Astrocyte (in vitro differentiated cells and primary cell): ENCODE results near the gene DACH2. TPM values are rescaled to one million over a fixed set of nuclear protein-coding genes. Genes with fewer than 3 reads are reported as not detected.
A peak's percentile ranks its signal among the peaks of the same experiment; 100 is the strongest.

Source experiments
- DNase-seq: peaks from one replicate; pipeline ENCODE4 v3.0.0-alpha.2; 2010; ENCODE audit warnings: low read depth
- FAIRE-seq: peaks from 2 replicates; lab custom pipeline; 2011; peaks lifted over from hg19 to GRCh38; lab: Jason Lieb, UNC
- H2AFZ ChIP-seq: 2 replicates; pipeline ENCODE4 v1.6.0; 2012; ENCODE audit warnings: low read depth, low read length, inconsistent platforms
- H3K27ac ChIP-seq: 2 replicates; pipeline ENCODE4 v1.5.1; 2011; ENCODE audit warnings: low read depth, low read length, inconsistent platforms
- H3K27me3 ChIP-seq: 2 replicates; pipeline ENCODE4 v1.6.0; 2011; ENCODE audit warnings: low read length, inconsistent platforms; ENCODE audit not compliant: insufficient read depth
- H3K36me3 ChIP-seq: 2 replicates; pipeline ENCODE4 v1.5.1; 2011; ENCODE audit warnings: low read length, inconsistent platforms; ENCODE audit not compliant: insufficient read depth
- H3K4me1 ChIP-seq: 2 replicates; pipeline ENCODE4 v1.5.1; 2011; ENCODE audit warnings: low read length, inconsistent platforms; ENCODE audit not compliant: insufficient read depth
- H3K4me2 ChIP-seq: 2 replicates; pipeline ENCODE4 v1.6.0; 2012; ENCODE audit warnings: low read length, inconsistent platforms
- H3K4me3 ChIP-seq: 2 replicates; pipeline ENCODE4 v1.5.1; 2011; ENCODE audit warnings: low read depth, mild to moderate bottlenecking, low read length, inconsistent platforms; ENCODE audit not compliant: insufficient read depth
- H3K79me2 ChIP-seq: 2 replicates; pipeline ENCODE4 v1.6.0; 2012; ENCODE audit warnings: mild to moderate bottlenecking, low read length, inconsistent platforms; ENCODE audit not compliant: insufficient read depth
- H3K9ac ChIP-seq: 2 replicates; pipeline ENCODE4 v1.6.0; 2012; ENCODE audit warnings: mild to moderate bottlenecking, low read length, inconsistent platforms
- H3K9me3 ChIP-seq: 2 replicates; pipeline ENCODE4 v1.5.1; 2012; ENCODE audit warnings: low read depth, mild to moderate bottlenecking, low read length, inconsistent platforms; ENCODE audit not compliant: insufficient read depth
- H4K20me1 ChIP-seq: 2 replicates; pipeline ENCODE4 v1.6.0; 2012; ENCODE audit warnings: low read length, inconsistent platforms; ENCODE audit not compliant: insufficient read depth
- H3K27ac Mint-ChIP-seq: one replicate; pipeline ENCODE4 v1.8.0; 2021; ENCODE audit warnings: mild to moderate bottlenecking, mixed read lengths; ENCODE audit not compliant: unreplicated experiment
- H3K27me3 Mint-ChIP-seq: one replicate; pipeline ENCODE4 v1.8.0; 2021; ENCODE audit warnings: low read depth, mixed read lengths; ENCODE audit not compliant: unreplicated experiment
- H3K36me3 Mint-ChIP-seq: one replicate; pipeline ENCODE4 v1.8.0; 2021; ENCODE audit warnings: low read depth, mixed read lengths; ENCODE audit not compliant: unreplicated experiment
- H3K4me1 Mint-ChIP-seq: one replicate; pipeline ENCODE4 v1.8.0; 2021; ENCODE audit warnings: low read depth, mixed read lengths; ENCODE audit not compliant: unreplicated experiment
- H3K4me3 Mint-ChIP-seq: one replicate; pipeline ENCODE4 v1.8.0; 2021; ENCODE audit warnings: mild to moderate bottlenecking, moderate library complexity, mixed read lengths; ENCODE audit not compliant: unreplicated experiment
- H3K9me3 Mint-ChIP-seq: one replicate; pipeline ENCODE4 v1.8.0; 2021; ENCODE audit warnings: mild to moderate bottlenecking, mixed read lengths; ENCODE audit not compliant: unreplicated experiment
- EZH2 ChIP-seq: IDR thresholded peaks from 2 replicates; pipeline ENCODE4 v1.6.1; 2012; ENCODE audit warnings: mild to moderate bottlenecking, low read length, inconsistent platforms; ENCODE audit not compliant: insufficient read depth
- total RNA-seq: library from RNA; stranded (reverse); gene quantifications from 2 replicates; pipeline ENCODE4 v1.2.1, GENCODE V29; 2021
- TF ChIP-seq, protein P1 (sequence below): IDR thresholded peaks from 2 replicates; pipeline ENCODE4 v1.5.1; 2011; ENCODE audit warnings: low read depth, mild to moderate bottlenecking, inconsistent platforms, low read length, moderate library complexity; ENCODE audit not compliant: insufficient read depth

Gene DACH2
- total RNA-seq, 1 donor from 2014 or later, result 0.16 TPM

DNA sequence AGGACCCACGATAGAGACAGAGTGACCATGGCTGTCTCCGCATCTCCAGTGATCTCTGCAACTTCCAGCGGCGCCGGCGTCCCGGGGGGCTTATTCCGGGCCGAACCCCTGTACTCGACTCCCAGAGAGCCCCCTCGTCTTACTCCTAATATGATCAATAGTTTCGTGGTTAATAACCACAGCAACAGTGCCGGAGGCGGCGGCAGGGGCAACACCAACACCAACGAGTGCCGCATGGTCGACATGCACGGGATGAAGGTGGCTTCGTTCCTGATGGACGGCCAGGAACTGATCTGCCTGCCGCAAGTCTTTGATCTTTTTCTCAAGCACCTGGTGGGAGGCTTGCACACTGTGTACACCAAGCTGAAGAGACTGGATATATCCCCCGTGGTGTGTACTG is 343 bp downstream of the DACH2 start:
- H3K36me3 ChIP-seq, result no peaks in the 10 kb centered on the region
- no peak overlapping the region for H3K27ac ChIP-seq
- Mint-ChIP-seq H3K36me3 (no peaks in the 10 kb centered on the region), H3K9me3 (no peaks in the 10 kb centered on the region), H3K27me3 (peaks cover 14% of the 10 kb centered on the region), H3K27ac (no peak overlapping the region), H3K4me1 (peaks cover 1% of the 10 kb centered on the region), H3K4me3 (peak overlapping the region; percentile 93)
- H3K9me3 ChIP-seq, result no peaks in the 10 kb centered on the region
- TF ChIP-seq EZH2, result no peak
- TF ChIP-seq, protein P1, sequence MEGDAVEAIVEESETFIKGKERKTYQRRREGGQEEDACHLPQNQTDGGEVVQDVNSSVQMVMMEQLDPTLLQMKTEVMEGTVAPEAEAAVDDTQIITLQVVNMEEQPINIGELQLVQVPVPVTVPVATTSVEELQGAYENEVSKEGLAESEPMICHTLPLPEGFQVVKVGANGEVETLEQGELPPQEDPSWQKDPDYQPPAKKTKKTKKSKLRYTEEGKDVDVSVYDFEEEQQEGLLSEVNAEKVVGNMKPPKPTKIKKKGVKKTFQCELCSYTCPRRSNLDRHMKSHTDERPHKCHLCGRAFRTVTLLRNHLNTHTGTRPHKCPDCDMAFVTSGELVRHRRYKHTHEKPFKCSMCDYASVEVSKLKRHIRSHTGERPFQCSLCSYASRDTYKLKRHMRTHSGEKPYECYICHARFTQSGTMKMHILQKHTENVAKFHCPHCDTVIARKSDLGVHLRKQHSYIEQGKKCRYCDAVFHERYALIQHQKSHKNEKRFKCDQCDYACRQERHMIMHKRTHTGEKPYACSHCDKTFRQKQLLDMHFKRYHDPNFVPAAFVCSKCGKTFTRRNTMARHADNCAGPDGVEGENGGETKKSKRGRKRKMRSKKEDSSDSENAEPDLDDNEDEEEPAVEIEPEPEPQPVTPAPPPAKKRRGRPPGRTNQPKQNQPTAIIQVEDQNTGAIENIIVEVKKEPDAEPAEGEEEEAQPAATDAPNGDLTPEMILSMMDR, result no peak
- no peaks in the 10 kb centered on the region for H3K4me1 ChIP-seq
- peak overlapping the region; percentile 77 for H2AFZ ChIP-seq
- no peak for DNase-seq
- no peaks in the 10 kb centered on the region for H4K20me1 ChIP-seq
- FAIRE-seq, result no peak
- peaks cover 2% of the 10 kb centered on the region for H3K27me3 ChIP-seq
- no peaks in the 10 kb centered on the region for H3K79me2 ChIP-seq
- H3K9ac ChIP-seq, result peak overlapping the region; percentile 23
- peak overlapping the region; percentile 58 for H3K4me3 ChIP-seq
- peak overlapping the region; percentile 93 for H3K4me2 ChIP-seq

DNA sequence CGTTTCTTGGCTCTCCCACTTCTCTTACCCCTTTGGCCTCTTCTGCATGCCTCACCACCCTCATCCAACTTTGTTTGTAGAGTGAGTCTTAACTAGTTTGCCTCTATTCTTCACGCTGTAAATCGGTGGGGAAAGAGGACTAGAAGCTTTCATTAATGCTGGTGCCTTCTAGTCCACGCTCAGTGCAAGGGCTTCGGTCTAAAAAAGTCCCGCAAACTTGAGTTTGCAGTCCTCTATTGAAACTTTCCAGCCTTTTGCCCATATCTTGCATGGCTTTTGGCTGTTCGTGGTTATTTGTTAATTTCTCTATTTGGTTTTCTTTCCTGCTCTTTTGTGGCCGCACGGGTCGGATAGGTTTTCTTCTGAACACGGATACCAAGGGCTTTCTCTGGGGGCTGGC is 868 bp downstream of the DACH2 start:
- Histone ChIP-seq H3K27ac (no peak overlapping the region), H3K9me3 (no peaks in the 10 kb centered on the region), H3K4me1 (no peaks in the 10 kb centered on the region), H3K36me3 (no peaks in the 10 kb centered on the region), H3K79me2 (no peaks in the 10 kb centered on the region), H4K20me1 (no peaks in the 10 kb centered on the region), H3K9ac (peak overlapping the region; percentile 23), H3K27me3 (peaks cover 2% of the 10 kb centered on the region), H2AFZ (no peak overlapping the region), H3K4me3 (peak overlapping the region; percentile 58), H3K4me2 (peak overlapping the region; percentile 93)
- Mint-ChIP-seq H3K4me3 (peak overlapping the region; percentile 93), H3K4me1 (peaks cover 1% of the 10 kb centered on the region), H3K27me3 (peaks cover 14% of the 10 kb centered on the region), H3K36me3 (no peaks in the 10 kb centered on the region), H3K9me3 (no peaks in the 10 kb centered on the region), H3K27ac (no peak overlapping the region)
- DNase-seq (no peak), FAIRE-seq (no peak)
- TF ChIP-seq, protein P1, result no peak
- TF ChIP-seq EZH2, result no peak

- H3K27me3 Mint-ChIP-seq, result peaks cover 9% of the 10 kb centered on the region
- Histone ChIP-seq H3K36me3 (no peaks in the 10 kb centered on the region), H3K4me1 (no peaks in the 10 kb centered on the region), H3K9ac (no peak overlapping the region), H3K79me2 (no peaks in the 10 kb centered on the region), H3K4me3 (no peak overlapping the region), H3K27me3 (peaks cover 2% of the 10 kb centered on the region), H3K27ac (no peak overlapping the region), H3K9me3 (no peaks in the 10 kb centered on the region), H4K20me1 (no peaks in the 10 kb centered on the region), H3K4me2 (no peak overlapping the region), H2AFZ (no peak overlapping the region)
- H3K36me3 Mint-ChIP-seq, result no peaks in the 10 kb centered on the region
- DNase-seq (no peak), FAIRE-seq (peak; percentile 9)
- H3K4me1 Mint-ChIP-seq, result no peaks in the 10 kb centered on the region
- no peak overlapping the region for H3K4me3 Mint-ChIP-seq
- H3K27ac Mint-ChIP-seq, result no peak overlapping the region
- H3K9me3 Mint-ChIP-seq, result no peaks in the 10 kb centered on the region
- TF ChIP-seq EZH2, result no peak
- TF ChIP-seq, protein P1, result no peak
Measured at GRCh38 chrX:86154553-86154952, 6.3 kb downstream of the DACH2 start.
